Fibroblast of lung (primary cell): ENCODE results near the gene ARHGEF33.

ENCODE experiments used
- CTCF ChIP-seq, 2 donors: IDR thresholded peaks in 1 of 2; conservative IDR thresholded peaks in 1 of 2; 1 replicate in 1 of 2; 2 replicates in 1 of 2; pipeline ENCODE4 v1.5.1; 2011 to 2012; ENCODE audit warnings: low read length in 2 of 2, control low read depth in 1 of 2, inconsistent platforms in 1 of 2, low read depth in 1 of 2, mild to moderate bottlenecking in 1 of 2
- EZH2 ChIP-seq: IDR thresholded peaks from 2 replicates; pipeline ENCODE4 v1.5.1; 2012; ENCODE audit warnings: low read length, control low read depth, mild to moderate bottlenecking; ENCODE audit errors: missing control alignments

DNA sequence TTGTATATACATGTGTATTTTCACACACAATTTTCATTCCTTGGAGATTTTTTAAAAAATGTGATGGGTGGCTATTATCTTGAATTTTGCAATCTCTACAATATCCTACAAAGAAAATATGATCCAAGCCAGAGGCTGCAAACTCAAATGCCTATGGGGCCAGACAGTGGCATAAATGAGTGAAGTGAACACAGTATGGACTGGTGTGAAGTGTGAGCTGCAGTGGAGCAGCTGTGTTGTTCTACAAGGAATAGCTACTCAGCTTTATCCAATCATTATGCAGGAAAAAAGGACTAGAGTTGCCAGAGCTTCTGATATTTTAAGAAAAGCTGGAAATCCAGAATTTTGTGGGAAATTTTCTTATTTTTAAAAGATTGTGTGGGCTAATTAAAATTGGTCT is 62.1 kb downstream of the ARHGEF33 start:
- TF ChIP-seq CTCF (conservative IDR thresholded peaks at IDR 0.05 in 1 of 2, IDR thresholded peaks at IDR 0.05 in 1 of 2; ENCODE audit: low read depth in 1 of 2, low read length in 2 of 2) (no peak), EZH2 (no peak)
